A673 (cell line): ENCODE measurements around the gene ZDHHC8.

ENCODE experiments used
- EZH2 ChIP-seq: fragments of 200-600 bp; sonication (generic); IDR thresholded peaks from 2 replicates; pipeline ENCODE4 v1.6.1; 2017; ENCODE audit warnings: borderline replicate concordance, low read depth, mild to moderate bottlenecking, mixed read lengths, antibody characterized with exemption, low read length; ENCODE audit not compliant: poor library complexity, severe bottlenecking
- TF ChIP-seq, protein P1 (sequence below): fragments of 300-800, 200-600 bp; sonication (generic); conservative IDR thresholded peaks from 2 replicates; pipeline ENCODE4 v1.5.1; 2017; ENCODE audit warnings: low read depth, mild to moderate bottlenecking, antibody characterized with exemption, low read length, moderate library complexity, mixed read lengths

DNA sequence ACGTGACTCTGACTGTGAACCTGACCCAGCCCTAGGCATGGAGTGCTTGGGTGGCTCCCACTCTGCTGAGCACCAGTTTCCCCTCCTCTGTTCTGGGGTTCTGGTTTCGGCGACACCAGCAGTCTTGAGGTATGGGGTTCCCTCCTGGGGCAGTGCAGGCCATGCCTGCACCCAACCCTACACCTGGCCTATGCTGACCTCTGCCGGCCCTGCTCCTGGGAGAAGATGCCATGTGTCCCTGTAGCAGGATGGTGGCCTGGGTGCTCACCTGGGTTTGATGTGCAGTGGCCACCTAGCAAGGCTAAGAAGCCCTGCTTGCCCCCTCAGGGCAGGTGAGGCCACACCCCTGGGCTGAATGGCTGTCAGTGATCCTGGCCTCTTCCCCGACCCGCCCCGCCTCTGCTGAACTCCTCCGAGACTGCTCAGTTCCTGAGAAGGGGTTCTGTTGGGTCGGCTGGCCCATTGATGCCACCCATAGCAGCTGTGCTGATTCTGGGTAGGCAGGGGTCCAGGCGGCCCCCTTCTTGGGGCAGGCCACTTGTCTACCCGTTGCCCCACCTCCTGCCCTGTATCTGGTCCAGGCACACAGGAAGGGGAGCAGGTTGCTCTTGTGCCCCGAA is 2.4 kb downstream of the ZDHHC8 start:
- TF ChIP-seq, protein P1, sequence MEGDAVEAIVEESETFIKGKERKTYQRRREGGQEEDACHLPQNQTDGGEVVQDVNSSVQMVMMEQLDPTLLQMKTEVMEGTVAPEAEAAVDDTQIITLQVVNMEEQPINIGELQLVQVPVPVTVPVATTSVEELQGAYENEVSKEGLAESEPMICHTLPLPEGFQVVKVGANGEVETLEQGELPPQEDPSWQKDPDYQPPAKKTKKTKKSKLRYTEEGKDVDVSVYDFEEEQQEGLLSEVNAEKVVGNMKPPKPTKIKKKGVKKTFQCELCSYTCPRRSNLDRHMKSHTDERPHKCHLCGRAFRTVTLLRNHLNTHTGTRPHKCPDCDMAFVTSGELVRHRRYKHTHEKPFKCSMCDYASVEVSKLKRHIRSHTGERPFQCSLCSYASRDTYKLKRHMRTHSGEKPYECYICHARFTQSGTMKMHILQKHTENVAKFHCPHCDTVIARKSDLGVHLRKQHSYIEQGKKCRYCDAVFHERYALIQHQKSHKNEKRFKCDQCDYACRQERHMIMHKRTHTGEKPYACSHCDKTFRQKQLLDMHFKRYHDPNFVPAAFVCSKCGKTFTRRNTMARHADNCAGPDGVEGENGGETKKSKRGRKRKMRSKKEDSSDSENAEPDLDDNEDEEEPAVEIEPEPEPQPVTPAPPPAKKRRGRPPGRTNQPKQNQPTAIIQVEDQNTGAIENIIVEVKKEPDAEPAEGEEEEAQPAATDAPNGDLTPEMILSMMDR, result no peak
- no peak for TF ChIP-seq EZH2
